GM12878 (cell line): ENCODE data around the gene ATP2A3. TPM values are rescaled to one million over a fixed set of nuclear protein-coding genes. Genes with fewer than 3 reads are reported as not detected.

Experiments used
- ATAC-seq: fragments of 200-7000 bp; cut with Tn5 transposase; 3 replicates; pipeline ENCODE4 v1.9.1; 2020; ENCODE audit warnings: mild to moderate bottlenecking, moderate library complexity
- BruUV-seq: library from RNA; stranded (reverse); fragments of 400-500 nt; replicated peaks from 2 replicates; lab custom pipeline; 2021; lab: Mats Ljungman, UMichigan
- CTCF ChIA-PET: fragments of 300-600 bp; sonication (Branson Sonifier 250); formaldehyde crosslinking; extraction: SDS; loops from one replicate; lab custom pipeline; 2021; ENCODE audit warnings: inconsistent platforms; lab: Yijun Ruan, JAX
- POLR2A ChIA-PET: fragments of 350-600 bp; formaldehyde crosslinking; extraction: SDS; loops from one replicate; lab custom pipeline; 2021; ENCODE audit warnings: inconsistent platforms; lab: Charles Lee
- RAD21 ChIA-PET: fragments of 300-600 bp; sonication (Branson Sonifier 250); formaldehyde crosslinking; loops from one replicate; lab custom pipeline; 2023; ENCODE audit warnings: antibody characterized with exemption; ENCODE audit not compliant: unreplicated experiment; lab: Charles Lee
- SMC1A ChIA-PET: fragments of 300-600 bp; sonication (Branson Sonifier 250); formaldehyde crosslinking; loops from one replicate; lab custom pipeline; 2023; ENCODE audit not compliant: unreplicated experiment, uncharacterized antibody; lab: Charles Lee
- DNase-seq: peaks from one replicate; pipeline ENCODE4 v3.0.0-alpha.2; 2011; ENCODE audit warnings: low read depth, low spot score
- FAIRE-seq: peaks from 3 replicates; lab custom pipeline; 2011; peaks lifted over from hg19 to GRCh38; lab: Jason Lieb, UNC
- H2AFZ ChIP-seq: 2 replicates; pipeline ENCODE4 v1.6.0; 2011; ENCODE audit warnings: low read depth, low read length, control low read depth; ENCODE audit not compliant: control insufficient read depth
- H3K27ac ChIP-seq: 2 replicates; pipeline ENCODE4 v1.5.1; 2011; ENCODE audit warnings: control low read depth; ENCODE audit not compliant: control insufficient read depth, insufficient read depth
- H3K27me3 ChIP-seq, 2 experiments: replicated peaks in 1 of 2; 2 replicates each; pipeline versions ENCODE4 v1.6.0 to v1.6.1; 2011; ENCODE audit warnings: low read length in 1 of 2; ENCODE audit not compliant: control insufficient read depth in 2 of 2, insufficient read depth in 2 of 2
- H3K36me3 ChIP-seq, 2 experiments: 2 replicates each; pipeline ENCODE4 v1.5.1; 2011; ENCODE audit warnings: low read length in 1 of 2; ENCODE audit not compliant: control insufficient read depth in 2 of 2, insufficient read depth in 2 of 2
- H3K4me1 ChIP-seq: 2 replicates; pipeline ENCODE4 v1.6.1; 2011; ENCODE audit warnings: mild to moderate bottlenecking, low read length, moderate library complexity, mixed read lengths; ENCODE audit not compliant: control insufficient read depth, insufficient read depth
- H3K4me2 ChIP-seq: 2 replicates; pipeline ENCODE4 v1.6.0; 2011; ENCODE audit warnings: control low read depth; ENCODE audit not compliant: control insufficient read depth, insufficient read depth
- H3K4me3 ChIP-seq: fragments of 200-600 bp; sonication (generic); 2 replicates; pipeline ENCODE4 v1.5.1; 2016
- H3K79me2 ChIP-seq: 2 replicates; pipeline ENCODE4 v1.6.0; 2011; ENCODE audit warnings: low read length; ENCODE audit not compliant: control insufficient read depth, insufficient read depth
- H3K9ac ChIP-seq: 2 replicates; pipeline ENCODE4 v1.8.0; 2011; ENCODE audit warnings: low read length, control low read depth, mixed read lengths; ENCODE audit not compliant: control insufficient read depth, insufficient read depth
- H3K9me3 ChIP-seq: replicated peaks from 3 replicates; pipeline ENCODE4 v1.5.1; 2011; ENCODE audit warnings: mild to moderate bottlenecking, low read length; ENCODE audit not compliant: control insufficient read depth, insufficient read depth
- H4K20me1 ChIP-seq: 2 replicates; pipeline ENCODE4 v1.6.0; 2011; ENCODE audit not compliant: control insufficient read depth, insufficient read depth
- BACH1 ChIP-seq: fragments of 450-650 bp; IDR thresholded peaks from 2 replicates; pipeline ENCODE4 v1.6.1; 2017; ENCODE audit warnings: mild to moderate bottlenecking, borderline replicate concordance
- ELK1 ChIP-seq: IDR thresholded peaks from 2 replicates; pipeline ENCODE4 v1.6.1; 2012; ENCODE audit warnings: low read depth, low read length, improper control_type of control experiment
- ESRRA ChIP-seq: IDR thresholded peaks from 2 replicates; pipeline ENCODE4 v1.6.1; 2012; ENCODE audit warnings: mild to moderate bottlenecking, low read length, improper control_type of control experiment
- FOXK2 ChIP-seq: fragments of 450-650 bp; IDR thresholded peaks from 2 replicates; pipeline ENCODE4 v1.6.1; 2017; ENCODE audit warnings: mild to moderate bottlenecking, moderate library complexity
- IKZF2 ChIP-seq, 2 experiments: fragments of 450-650 bp; IDR thresholded peaks; 2 replicates each; pipeline ENCODE4 v1.6.1; 2017; ENCODE audit warnings: mild to moderate bottlenecking in 2 of 2, moderate library complexity in 2 of 2
- LARP7 ChIP-seq: fragments of 450-650 bp; IDR thresholded peaks from 2 replicates; pipeline ENCODE4 v1.6.1; 2017; ENCODE audit warnings: mild to moderate bottlenecking
- NFIC ChIP-seq: IDR thresholded peaks from 2 replicates; pipeline ENCODE4 v1.6.1; 2012; ENCODE audit warnings: low read depth, mild to moderate bottlenecking, inconsistent platforms, low read length, moderate library complexity
- NR2C2 ChIP-seq: IDR thresholded peaks from 2 replicates; pipeline ENCODE4 v1.6.1; 2011; ENCODE audit warnings: borderline replicate concordance, low read depth; ENCODE audit not compliant: control insufficient read depth, insufficient read length
- PAX5 ChIP-seq: IDR thresholded peaks from 2 replicates; pipeline ENCODE4 v1.6.1; 2011; ENCODE audit warnings: low read depth, low read length, borderline replicate concordance
- PKNOX1 ChIP-seq: fragments of 450-650 bp; IDR thresholded peaks from 2 replicates; pipeline ENCODE4 v1.6.1; 2016; ENCODE audit warnings: mild to moderate bottlenecking
- POLR2AphosphoS2 ChIP-seq: IDR thresholded peaks from 2 replicates; pipeline ENCODE4 v1.6.1; 2011; ENCODE audit warnings: low read depth, mild to moderate bottlenecking, low read length, improper control_type of control experiment, moderate library complexity
- RBBP5 ChIP-seq: fragments of 200-600 bp; sonication (generic); conservative IDR thresholded peaks from 2 replicates; pipeline ENCODE4 v1.6.1; 2016
- RFX5 ChIP-seq: IDR thresholded peaks from 2 replicates; pipeline ENCODE4 v1.6.1; 2011; ENCODE audit warnings: low read depth, low read length, improper control_type of control experiment
- SIX5 ChIP-seq: IDR thresholded peaks from 2 replicates; pipeline ENCODE4 v1.6.1; 2011; ENCODE audit warnings: mild to moderate bottlenecking, low read depth, low read length, moderate library complexity; ENCODE audit not compliant: severe bottlenecking
- WGBS: methylation state at CpG from one replicate; pipeline ENCODE4 v1.1.6; 2016; ENCODE audit warnings: low lambda C conversion rate; ENCODE audit not compliant: insufficient replicate concordance, insufficient coverage; ENCODE audit errors: missing lambda C conversion rate; 5-methylcytosine and 5-hydroxymethylcytosine counted together
- in situ Hi-C: fragments of 300-500 bp; cut with MboI; formaldehyde crosslinking; loops from 9 replicates; pipeline ENCODE4 v1.14.3; 2018; ENCODE audit warnings: mixed read lengths
- intact Hi-C: fragments of 100-400 bp; cut with micrococcal nuclease; formaldehyde crosslinking; loops from one replicate; pipeline ENCODE4 v1.14.2; 2022; ENCODE audit not compliant: unreplicated experiment
- polyA plus RNA-seq, 11 experiments: library from polyadenylated mRNA; depleted of rRNA in 4 of 11; unstranded in 6 of 11; stranded (reverse) in 5 of 11; fragments of >200 nt; fragmentation: Nextera tagmentation in 4 of 11; fragmentation: Illumina TruSeq in 1 of 11; extraction: Ambion mirVana in 4 of 11; extraction: Trizol in 1 of 11; gene quantifications; 1 replicate in 1 of 11; 2 replicates in 10 of 11; pipeline versions ENCODE4 v1.2.1 to v1.2.3, GENCODE V29; 2011 to 2016; ENCODE audit warnings: inconsistent platforms in 2 of 11, missing spikeins in 2 of 11, low read depth in 1 of 11
- total RNA-seq, 4 experiments: library from RNA; depleted of rRNA in 3 of 4; stranded (reverse); fragments of >200 nt in 3 of 4; fragmentation: Illumina TruSeq in 1 of 4; extraction: Trizol in 1 of 4; gene quantifications; 2 replicates each; pipeline versions ENCODE4 v1.2.1 to v1.2.3, GENCODE V29; 2013 to 2021

The ATP2A3 gene
- total and polyA plus RNA-seq, 10 of the 15 experiments (the other 5 are each of a cell fraction or from before 2014, with no cell fraction given): 1.0 to 99.2 (median 37.9) TPM

- no peak for DNase-seq
- intact Hi-C loops: no loop called here
- no peak for ATAC-seq
- Histone ChIP-seq H3K27ac (no peak overlapping the region), H3K27me3 (no peaks in the 10 kb centered on the region), H3K4me3 (no peak overlapping the region), H3K79me2 (no peaks in the 10 kb centered on the region), H4K20me1 (no peaks in the 10 kb centered on the region), H2AFZ (no peak overlapping the region), H3K4me1 (peaks cover 6% of the 10 kb centered on the region), H3K9me3 (no peaks in the 10 kb centered on the region), H3K9ac (no peak overlapping the region), H3K4me2 (no peak overlapping the region), H3K36me3 (no peaks in the 10 kb centered on the region; a peak in 2 of 4 replicates)
- in situ Hi-C loops: no loop called here
- SMC1A ChIA-PET: interaction anchor here (1.9 to 2.3 kb wide), 2 partner anchors 10 to 152 kb away, joined by 3 to 9 read pairs; no protein-coding TSS in a partner anchor
- BruUV-seq: no TSS peak
- RAD21 ChIA-PET: no interaction called here
- TF ChIP-seq POLR2AphosphoS2 (no peak), SIX5 (no peak), LARP7 (no peak), RFX5 (no peak), ELK1 (no peak), PKNOX1 (no peak), ESRRA (no peak), NFIC (no peak), FOXK2 (no peak), IKZF2 (IDR thresholded peaks at IDR 0.05) (no peak), RBBP5 (no peak), NR2C2 (no peak), PAX5 (no peak), BACH1 (no peak)
- CTCF ChIA-PET: no interaction called here
- WGBS: 79% methylated on average over 20 of the region's 27 CpGs
- no peak for FAIRE-seq
- POLR2A ChIA-PET: no interaction called here
Measured at GRCh38 chr17:3921502-3922319, 42.5 kb downstream of the ATP2A3 start.
